T47D (cell line): ENCODE data around the gene HSPA1L.
A peak's percentile ranks its signal among the peaks of the same experiment; 100 is the strongest.
"Not testable (repeated sequence)": the region's sequence is repeated elsewhere in the genome, so short reads cannot be mapped to it uniquely, and the experiment has no call there.

ENCODE experiments used
- DNase-seq, 2 experiments: peaks; one replicate each; pipeline versions ENCODE4 v3.0.0 to v3.0.0-alpha.2; 2011 to 2012; ENCODE audit warnings: low read depth in 1 of 2, low spot score in 1 of 2
- JUND ChIP-seq: IDR thresholded peaks from 2 replicates; pipeline ENCODE4 v1.6.1; 2012; ENCODE audit warnings: low read depth
- in situ Hi-C: cut with HindIII; loops from 2 replicates; pipeline ENCODE4 v1.10.0; 2016; ENCODE audit warnings: low sequenced_read_pairs, low pct_unique_long_range_greater_than_20kb

Gene HSPA1L

GRCh38 chr6:31815025-31815838 lies at the start of gene HSPA1L, which contains the start of gene HSPA1A:
TSS of gene HSPA1L (minus strand) at chr6:31815283. CDS start at chr6:31811972, 3,311 bp downstream.
TSS of gene HSPA1A (plus strand) at chr6:31815543. CDS start at chr6:31815757, 214 bp downstream.
- in situ Hi-C loops = no loop called here
- no peak; the same call in 1 of the 2 replicates for TF ChIP-seq JUND
- peak; percentile 91 to 99 for DNase-seq

- in situ Hi-C loops = no loop called here
- DNase-seq = no peak
- no peak for TF ChIP-seq JUND
Measured at GRCh38 chr6:31864818-31865204, 49.7 kb upstream of the HSPA1L start.

- DNase-seq, in situ Hi-C loops: not testable (repeated sequence)
Measured at GRCh38 chr6:31864123-31864562, 49.1 kb upstream of the HSPA1L start.

- in situ Hi-C loops = no loop called here
- peak; percentile 100 for DNase-seq
- no peak for TF ChIP-seq JUND
Measured at GRCh38 chr6:31862344-31863235, 47.5 kb upstream of the HSPA1L start, which contains the start of gene NEU1. TSS of gene NEU1 (minus strand) at chr6:31862821. CDS start at chr6:31862776, 45 bp downstream.

GRCh38 chr6:31861919-31862343 lies 46.8 kb upstream of the HSPA1L start:
- in situ Hi-C loops = no loop called here
- DNase-seq = no peak
- no peak for TF ChIP-seq JUND

GRCh38 chr6:31861150-31861549 lies 46.1 kb upstream of the HSPA1L start:
- in situ Hi-C loops = no loop called here
- no peak for DNase-seq
- no peak for TF ChIP-seq JUND

- in situ Hi-C loops = no loop called here
- TF ChIP-seq JUND = no peak
- DNase-seq = no peak
Measured at GRCh38 chr6:31860349-31860748, 45.3 kb upstream of the HSPA1L start.

GRCh38 chr6:31859923-31860322 lies 44.8 kb upstream of the HSPA1L start:
- TF ChIP-seq JUND = no peak
- DNase-seq = no peak
- in situ Hi-C loops = no loop called here

GRCh38 chr6:31858707-31859106 lies 43.6 kb upstream of the HSPA1L start:
- DNase-seq = no peak
- TF ChIP-seq JUND = no peak
- in situ Hi-C loops = no loop called here

- DNase-seq, in situ Hi-C loops: not testable (repeated sequence)
Measured at GRCh38 chr6:31857774-31858173, 42.7 kb upstream of the HSPA1L start.

GRCh38 chr6:31851980-31852718 lies 37.1 kb upstream of the HSPA1L start:
- in situ Hi-C loops, DNase-seq: not testable (repeated sequence)

GRCh38 chr6:31851485-31851832 lies 36.4 kb upstream of the HSPA1L start:
- in situ Hi-C loops = no loop called here
- DNase-seq = no peak
- no peak for TF ChIP-seq JUND
